CD4-positive, alpha-beta T cell treated with Interleukin-17A for 4 hours (primary cell): Measurements from ENCODE around the gene MYOCOS.
A peak's percentile ranks its signal among the peaks of the same experiment; 100 is the strongest.
"Not testable (repeated sequence)": the region's sequence is repeated elsewhere in the genome, so short reads cannot be mapped to it uniquely, and the experiment has no call there.

Experiments used
- DNase-seq: peaks from one replicate; pipeline ENCODE4 v3.0.0-alpha.2; 2020; ENCODE audit warnings: mixed read lengths

Gene MYOCOS

DNA sequence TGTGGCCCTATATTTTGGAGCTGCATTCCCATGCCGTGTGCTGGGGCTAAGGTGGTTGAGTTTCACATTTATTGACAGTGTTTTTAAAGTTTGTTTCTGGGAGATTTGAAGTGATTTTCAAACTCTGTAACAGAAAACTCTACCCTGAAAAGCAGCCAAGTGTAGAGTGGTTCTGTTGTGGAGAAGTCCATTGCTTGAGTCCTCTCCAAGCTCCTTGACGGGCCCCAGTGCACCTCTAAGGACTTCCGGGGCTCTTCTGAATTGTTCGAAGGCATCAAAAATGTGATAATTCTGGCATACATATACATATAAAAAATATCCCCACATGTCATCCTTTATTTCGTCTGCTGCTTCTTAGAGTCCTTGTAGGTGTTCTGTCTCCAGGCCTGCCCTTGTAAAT lies 5.0 kb downstream of the MYOCOS start:
- DNase-seq = no peak

DNA sequence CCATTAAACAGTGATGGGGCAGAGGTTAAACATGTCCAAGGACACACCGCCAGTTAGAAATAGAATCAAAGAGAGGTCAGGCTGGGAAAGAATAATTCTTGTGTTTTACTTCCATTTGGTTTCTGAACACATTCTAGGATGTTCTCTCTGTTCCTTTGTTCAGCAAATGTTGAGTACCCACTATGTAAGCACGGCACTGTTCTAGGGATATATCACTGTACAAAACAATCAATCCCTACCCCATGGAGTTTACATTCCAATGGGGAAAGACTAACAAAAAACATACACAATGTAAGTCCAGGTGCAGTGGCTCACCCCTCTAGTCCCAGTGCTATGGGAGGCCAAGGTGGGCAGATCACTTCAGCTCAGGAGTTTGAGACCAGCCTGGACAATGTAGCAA lies 6.2 kb downstream of the MYOCOS start:
- no peak for DNase-seq

DNA sequence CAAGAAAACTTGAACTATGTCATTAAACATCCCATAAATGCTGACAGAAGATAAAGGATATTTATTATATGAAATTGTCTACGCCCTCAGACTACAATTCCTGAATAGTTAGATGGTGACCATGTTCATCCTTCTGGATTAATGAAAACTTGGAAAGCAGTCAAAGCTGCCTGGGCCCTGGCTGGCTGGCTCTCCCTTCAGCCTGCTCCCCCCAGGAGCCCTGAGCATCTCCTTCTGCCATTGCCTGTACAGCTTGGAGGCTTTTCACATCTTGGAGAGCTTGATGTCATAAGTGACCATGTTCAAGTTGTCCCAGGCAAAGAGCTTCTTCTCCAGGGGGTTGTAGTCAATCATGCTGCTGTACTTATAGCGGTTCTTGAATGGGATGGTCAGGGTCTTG lies 13.6 kb downstream of the MYOCOS start:
- no peak for DNase-seq

DNA sequence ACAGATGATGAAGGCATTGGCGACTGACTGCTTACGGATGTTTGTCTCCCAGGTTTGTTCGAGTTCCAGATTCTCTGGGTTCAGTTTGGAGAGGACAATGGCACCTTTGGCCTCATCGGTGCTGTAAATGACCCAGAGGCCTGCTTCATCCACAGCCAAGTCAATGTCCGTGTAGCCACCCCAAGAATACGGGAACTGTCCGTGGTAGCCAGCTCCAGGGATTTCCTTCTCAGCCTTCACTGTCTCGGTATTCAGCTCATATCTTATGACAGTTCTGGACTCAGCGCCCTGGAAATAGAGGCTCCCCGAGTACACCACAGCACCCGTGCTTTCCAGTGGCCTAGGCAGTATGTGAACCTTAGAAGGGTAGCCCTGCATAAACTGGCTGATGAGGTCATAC lies 14.1 kb downstream of the MYOCOS start:
- no peak for DNase-seq

DNA sequence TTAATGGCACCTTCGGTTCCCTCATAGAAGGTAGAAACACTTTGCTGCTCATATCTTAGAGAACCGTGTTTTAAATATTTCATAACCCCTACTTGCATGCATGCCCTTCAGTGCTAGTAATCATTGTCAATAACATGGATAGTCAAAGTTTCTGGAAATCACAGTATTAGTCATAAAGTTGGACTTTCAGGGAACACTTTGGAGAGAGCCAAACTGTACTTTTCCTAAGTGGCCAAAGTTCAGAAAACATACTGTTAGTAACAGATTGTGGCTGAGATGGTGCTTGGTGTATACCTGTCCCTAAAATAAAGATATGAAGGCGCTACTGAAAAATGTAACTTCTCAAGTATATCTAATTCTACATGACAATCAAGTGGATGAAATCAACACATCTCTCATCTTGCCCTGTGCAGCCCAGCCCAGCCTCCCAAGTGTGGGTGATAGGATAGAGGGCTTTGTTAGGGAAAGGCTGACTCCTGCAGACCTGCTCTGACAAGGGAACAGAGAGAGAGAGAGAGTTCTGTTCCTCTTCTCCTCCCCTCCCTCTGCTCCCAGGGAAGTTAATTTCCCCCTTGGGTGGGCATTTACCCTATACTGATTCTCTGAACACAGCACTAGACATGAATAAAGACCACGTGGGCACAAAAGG lies 16.0 kb downstream of the MYOCOS start:
- no peak for DNase-seq

DNA sequence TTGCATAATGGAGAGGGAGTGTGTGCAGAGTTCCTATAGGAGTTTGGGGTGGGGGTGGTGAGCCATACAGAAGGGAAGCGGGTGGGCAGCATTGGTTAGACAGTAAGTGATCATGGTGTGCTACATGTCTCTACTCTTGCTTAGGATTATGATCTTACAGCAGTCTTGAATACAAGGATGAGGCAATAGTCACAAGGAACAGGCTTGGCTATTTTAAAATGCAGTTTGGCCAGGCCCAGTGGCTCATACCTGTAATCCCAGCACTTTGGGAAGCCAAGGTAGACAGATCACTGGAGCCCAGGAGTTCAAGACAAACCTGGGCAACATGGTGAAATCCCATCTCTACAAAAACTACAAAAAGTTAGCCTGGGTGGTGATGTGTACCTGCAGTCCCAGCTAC lies 18.2 kb downstream of the MYOCOS start:
- no peak for DNase-seq

DNA sequence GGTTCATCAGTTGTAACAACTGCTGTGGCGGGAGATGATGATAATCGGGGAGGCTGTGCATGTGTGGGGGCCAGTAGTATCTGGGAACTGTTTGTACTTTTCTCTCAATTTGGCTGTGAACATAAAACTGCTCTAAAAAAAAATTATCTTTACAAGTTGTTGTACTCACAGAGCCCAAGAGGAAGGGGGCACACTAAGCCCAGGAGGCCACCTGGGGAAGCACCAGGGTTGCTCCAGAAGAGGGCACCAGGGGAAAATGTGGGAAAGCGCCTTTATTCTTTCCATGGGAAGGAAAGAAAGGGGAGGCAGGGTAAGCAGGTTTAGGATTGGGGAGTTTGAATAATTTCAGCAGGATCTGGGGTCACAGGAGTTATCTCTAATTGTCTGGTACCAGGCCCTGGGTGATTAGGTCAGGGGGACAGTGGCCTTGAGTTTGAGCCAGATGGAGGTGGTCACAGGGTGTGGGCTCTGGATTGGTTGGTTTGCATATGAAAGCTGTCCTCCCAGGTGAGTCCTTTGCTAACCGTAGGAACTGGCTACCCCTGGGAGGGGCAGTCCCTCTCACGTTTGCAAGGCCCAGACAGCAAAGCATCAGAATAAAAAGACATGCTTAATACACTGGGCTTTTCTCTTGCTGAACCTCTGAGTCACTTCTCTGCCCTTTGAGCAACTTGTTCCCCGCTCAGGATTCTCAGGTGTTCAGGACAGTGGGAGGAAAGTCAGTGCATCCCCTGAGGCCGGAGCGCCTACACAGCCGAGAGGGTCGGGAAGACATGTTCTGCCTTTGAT lies 19.2 kb downstream of the MYOCOS start:
- no peak for DNase-seq

DNA sequence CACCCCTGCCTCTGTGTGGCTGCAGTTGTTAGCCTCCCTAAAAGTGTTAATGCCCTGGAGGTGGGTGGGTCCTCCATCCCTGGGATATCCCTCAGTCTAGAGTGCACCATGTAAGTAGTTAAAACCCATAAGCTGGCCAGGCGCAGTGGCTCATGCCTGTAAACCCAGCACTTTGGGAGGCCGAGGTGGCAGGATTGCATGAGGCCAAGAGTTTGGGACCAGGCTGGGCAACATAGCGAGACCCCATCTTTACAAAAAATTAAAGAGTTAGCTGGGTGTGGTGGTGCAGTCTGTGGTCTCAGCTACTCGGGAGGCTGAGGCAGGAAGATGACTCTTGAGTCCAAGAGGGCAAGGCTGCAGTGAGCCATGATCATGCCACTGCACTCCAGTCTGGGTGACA lies 20.2 kb downstream of the MYOCOS start:
- no peak for DNase-seq

DNA sequence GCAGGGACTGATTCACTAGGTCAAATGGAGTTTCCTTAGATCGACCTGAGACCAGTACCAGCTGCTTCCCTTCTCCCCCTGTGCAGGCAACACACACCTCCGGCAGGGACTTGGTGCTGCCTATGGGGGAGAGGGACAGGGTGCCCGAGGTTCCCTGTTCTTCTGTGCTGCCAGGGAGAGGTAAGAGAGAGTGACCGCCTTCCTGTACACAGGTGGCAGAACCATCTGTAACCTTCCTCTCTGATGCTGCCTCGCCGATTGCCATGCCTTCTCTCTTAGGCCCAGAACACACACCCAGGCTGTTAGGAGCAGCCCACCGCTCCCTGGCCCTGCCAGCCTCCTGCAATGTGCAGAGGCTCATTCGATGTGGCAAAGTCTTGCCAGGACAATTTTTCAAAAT lies 21.1 kb downstream of the MYOCOS start:
- no peak for DNase-seq

DNA sequence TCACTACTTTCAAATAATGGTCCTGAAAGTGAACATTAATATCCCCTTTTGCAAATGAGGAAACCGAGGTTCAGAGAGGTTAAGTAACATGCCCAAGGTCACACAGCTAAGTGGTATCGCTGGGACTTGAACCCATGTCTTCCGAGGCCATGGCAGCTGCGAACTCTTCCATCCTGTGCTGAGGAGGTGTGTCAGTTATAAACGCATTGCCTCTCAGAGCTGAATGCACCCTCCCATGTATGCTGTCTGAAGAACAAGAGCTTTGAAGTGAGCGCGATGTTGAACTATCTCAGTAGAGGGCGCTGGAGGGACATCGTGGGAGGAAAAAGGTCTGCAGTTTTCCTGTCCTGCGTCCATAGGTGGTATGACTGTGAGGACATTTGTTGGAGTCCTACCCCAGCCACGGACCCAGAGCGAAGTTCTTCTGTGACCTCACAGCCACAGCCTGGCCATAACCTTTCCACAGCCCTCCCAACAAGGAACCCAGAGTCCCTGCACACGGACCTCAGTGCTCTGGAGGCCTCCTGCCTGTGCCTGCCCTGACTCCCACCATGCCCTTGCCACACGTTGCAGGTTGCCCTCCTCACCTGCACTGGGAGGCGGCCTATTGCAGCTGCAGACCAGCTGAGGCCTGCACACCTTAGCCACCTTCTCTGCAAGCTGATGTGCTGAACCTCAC lies 22.9 kb downstream of the MYOCOS start:
- DNase-seq = peak; percentile 64

DNA sequence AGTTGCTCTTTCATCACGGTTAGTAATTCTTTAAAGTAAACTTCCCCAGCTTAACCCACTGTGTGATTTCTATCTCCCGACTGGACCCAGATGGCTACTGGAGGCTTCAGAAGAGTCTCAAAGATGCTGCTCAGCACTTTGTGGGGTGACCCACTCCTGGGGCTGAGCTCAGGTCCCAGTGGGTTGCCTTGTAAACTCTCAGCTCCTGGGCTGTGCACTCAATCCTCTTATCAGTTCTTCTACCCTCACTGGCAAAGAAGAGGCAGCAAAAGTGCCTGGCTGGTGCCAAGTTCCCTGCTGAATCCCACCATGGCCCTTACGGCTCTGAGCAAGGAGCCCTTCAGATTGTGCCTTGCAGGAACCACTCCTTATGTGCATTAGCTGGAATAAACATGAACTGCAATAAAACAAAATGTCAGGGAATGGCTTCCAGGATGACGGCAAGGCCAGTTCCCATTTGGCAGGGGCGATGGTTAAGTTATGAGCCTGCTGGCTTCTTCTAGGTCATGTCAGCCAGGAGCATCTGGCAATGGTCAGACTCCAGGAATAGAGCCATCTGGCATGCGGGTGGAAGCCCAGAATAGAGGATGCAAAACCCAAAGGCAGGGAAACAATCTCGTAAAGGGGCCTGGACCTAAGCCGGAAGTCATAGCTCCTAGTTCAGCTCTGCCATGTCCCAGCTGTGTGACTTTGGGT lies 23.7 kb downstream of the MYOCOS start:
- DNase-seq = no peak

DNA sequence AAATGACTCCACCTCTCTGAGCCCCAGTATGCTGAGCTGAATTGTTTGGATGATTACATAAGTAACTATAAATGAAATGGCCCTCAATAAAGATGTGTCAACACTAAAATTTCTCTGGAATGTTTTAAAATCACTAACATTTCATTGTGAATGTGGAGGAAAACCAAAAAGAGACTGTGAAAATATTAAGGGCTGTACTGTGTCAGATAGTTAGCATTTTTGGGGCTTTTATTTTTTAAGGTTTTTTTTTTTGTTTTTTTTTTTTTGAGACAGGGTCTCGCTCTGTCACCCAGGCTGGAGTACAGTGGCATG lies 24.2 kb downstream of the MYOCOS start:
- no peak for DNase-seq

DNA sequence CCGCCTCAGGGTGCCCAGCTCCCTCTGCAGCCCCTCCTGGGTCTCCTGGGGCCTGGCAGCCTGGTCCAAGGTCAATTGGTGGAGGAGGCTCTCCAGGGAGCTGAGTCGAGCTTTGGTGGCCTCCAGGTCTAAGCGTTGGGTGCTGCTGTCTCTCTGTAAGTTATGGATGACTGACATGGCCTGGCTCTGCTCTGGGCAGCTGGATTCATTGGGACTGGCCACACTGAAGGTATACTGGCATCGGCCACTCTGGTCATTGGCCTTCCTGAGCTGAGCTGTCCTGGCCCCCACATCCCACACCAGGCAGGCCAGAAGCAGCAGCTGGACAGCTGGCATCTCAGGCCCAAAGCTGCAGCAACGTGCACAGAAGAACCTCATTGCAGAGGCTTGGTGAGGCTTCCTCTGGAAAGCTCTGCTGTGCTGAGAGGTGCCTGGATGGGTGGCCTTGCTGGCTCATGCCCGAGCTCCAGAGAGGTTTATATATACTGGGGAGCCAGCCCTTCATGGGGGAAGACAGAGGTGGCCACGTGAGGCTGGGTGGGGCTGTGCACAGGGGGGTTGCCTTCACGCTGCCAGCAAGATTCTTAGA lies 30.3 kb downstream of the MYOCOS start, which contains the start of gene MYOC:
Gene MYOC, minus strand, starts transcription at position 455 of the 589 bp plus-strand sequence. Its CDS starts 77 bp downstream, at position 378.
- no peak for DNase-seq

DNA sequence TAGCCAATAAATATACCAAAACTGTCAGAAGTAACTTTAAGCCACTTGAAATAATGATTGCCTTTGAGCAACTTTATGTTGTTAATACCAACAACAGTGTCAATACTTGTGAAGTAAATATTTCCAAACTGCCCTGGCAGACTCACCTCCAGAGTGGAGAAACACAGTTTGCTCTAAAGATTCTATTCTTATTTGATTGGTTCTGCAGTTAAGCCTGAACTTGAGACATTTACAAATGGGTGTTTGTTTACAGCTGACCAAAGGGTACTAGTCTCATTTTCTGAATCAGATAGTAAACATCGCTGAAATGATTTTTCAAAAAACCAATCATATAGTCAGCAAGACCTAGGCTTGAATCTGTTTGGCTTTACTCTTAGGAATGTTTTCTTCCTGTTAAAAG lies 31.8 kb downstream of the MYOCOS start:
- DNase-seq = no peak

DNA sequence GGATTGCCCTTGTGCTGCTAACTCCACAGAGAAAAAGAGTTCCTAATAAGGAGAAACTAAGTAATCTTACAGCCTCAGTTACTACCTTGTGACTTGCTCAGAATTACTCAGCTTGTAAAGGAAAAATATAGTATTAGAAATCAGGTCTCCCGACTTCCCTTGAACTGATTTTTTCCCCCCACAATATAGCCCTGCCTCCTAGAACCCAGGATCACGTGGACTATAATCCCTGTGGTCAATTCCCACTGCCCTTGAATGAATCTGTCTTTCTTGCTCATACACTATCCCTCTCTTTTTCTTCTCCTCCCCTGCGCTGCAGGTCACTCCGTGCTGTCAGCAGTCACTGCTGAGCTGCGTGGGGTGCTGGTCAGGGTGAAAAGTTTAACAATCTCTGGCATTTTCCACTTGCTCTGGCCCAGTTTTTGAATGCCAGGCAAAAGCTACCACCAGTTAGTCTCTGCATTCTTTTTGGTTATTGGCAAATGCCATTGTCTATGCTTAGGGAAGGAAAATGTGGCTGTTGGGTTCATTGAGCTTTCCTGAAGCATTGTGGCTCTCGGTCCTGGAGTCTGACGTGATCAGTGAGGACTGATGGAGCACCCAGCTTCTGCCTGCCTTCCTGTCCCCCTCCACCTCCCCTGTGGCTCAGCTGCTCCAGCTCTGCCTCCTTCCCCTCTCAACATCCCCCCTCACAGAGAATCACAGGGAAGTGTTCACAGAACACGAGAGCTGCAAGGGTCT lies 32.3 kb downstream of the MYOCOS start:
- DNase-seq = no peak

DNA sequence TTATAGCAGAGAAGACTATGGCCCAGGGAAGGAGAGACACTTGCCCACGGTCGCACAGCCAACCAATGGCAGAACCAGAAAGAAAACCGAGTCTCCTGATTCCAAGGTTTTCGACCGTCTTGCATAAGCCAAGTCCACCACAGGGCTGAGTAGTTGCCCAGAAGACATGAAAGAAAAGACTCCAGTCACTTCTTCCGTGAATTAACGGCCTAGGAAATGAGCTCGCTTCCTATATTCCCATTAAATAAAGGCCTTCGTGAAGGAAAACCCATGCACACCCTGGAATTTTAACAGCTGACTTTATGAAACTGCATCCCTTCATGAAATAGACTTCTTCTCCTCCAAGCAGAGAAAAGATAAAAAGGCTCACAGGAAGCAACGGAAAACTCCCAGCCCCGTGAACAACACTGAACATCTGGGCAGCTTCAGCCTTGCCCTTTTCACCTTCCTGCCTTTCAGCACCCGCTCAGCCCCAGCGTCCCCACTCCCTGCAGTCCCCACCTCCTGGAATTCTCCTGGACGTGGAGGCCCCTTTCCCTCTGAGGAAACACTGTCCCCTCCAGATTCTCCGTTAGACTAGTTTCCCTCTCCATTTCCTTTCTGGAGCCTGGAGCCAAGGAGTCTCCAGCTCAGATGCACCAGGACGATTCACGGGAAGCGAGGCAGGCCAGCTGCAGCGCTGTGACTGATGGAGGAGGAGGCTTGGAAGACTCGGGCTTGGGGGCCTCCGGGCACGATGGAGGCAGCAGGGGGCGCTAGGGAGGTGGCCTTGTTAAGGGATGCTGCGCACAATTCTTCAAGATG lies 33.1 kb downstream of the MYOCOS start:
- DNase-seq = peak; percentile 74

DNA sequence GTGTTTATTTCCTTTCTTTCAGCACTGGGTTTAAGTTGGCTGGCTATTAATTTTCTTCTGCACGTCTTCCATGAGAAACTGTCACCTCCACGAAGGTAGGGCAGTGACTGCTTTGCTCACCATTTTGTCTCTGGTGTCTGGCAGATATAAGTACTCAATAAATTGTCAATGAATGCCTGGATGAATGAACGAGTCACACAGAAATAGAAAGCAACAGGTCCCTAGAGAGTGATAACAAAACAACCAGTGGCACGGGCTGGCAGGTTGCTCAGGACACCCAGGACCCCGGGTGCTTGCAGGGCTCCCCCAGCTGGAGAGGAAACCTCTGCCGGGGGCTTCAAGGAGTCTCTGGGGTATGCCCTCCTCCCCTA lies 33.7 kb downstream of the MYOCOS start:
- DNase-seq = no peak

DNA sequence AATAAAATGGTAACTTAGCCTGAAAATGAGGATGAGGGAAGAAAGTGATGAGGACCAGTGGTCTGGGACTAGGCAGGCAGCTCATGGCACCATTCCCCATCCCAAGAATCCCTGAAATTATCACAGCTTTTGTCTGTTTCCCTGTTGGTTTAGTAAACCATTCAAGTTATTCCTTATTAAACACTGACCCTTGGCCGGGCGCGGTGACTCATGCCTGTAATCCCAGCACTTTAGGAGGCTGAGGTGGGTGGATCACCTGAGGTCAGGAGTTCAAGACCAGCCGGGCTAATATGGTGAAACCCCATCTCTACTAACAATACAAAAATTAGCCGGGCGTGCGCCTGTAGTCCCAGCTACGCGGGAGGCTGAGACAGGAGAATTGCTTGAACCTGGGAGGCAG lies 34.2 kb downstream of the MYOCOS start:
- DNase-seq = not testable (repeated sequence)

DNA sequence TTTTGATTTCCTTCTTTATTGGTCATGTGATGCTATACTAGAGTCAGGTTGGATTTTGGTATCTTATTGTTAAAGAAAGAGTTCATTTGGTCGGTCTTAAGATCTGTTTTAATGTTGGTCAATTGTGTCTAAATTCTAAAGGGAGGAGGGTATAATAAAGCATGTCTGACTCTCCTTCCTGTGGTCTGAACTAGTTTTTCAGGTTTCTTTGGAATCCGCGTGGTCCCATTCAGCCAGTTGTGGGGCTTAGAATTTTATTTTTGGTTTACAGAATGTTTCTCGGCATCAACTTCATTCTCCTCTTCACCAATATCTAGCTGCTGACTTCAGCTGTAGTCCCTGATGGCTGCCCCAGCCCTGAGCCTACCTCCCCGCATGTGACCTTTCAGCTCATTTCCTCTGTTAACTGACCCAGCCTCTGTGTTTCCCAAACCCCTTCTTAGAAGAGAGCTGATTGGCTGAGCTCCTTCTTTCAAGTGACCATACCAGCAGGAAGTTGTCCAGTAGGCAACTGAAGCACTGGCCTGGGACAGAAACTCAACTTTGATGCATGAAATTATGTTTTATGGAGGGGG lies 39.1 kb downstream of the MYOCOS start:
- no peak for DNase-seq

DNA sequence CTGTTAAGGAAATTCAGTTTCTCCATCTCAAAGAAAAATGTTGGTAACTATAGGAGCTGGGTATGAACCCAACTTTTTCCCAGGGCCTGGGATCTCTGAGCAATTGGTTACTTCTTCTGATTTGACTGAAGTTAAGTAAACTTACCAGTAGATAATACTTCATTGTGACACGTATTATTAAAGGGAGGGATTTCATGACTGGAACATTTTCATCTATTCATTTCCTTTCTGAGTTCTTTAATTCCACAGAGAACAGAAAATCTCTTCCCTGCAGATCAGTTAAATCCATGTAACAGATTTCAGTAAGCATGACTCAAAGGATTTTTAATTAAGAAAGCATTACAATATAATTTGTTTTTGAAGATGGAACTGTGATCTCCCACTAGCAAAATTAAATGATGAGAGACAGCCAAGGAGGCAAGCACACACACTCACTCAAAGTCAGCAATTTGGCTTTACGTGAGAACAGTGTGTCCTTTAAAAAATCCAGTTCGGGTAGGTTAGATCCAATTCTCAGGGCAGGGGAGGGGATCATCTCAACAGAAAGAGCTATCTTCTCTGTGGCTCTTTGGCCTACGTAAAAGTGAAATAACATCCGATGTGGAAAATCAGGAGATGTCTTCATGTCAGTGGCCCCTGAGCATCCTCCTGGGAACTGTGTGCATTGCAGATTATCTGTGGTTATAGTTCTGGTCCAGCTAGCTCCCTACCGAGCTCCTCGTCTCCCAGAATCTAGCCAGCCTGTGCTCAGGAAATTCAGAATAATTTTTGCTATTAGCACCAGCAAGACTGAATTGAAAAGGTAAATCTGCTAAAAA lies 41.2 kb downstream of the MYOCOS start:
- DNase-seq = no peak
